GF-D8 (cell line): ENCODE data around the gene ALG9.
A peak's percentile ranks its signal among the peaks of the same experiment; 100 is the strongest.

Experiments
- DNase-seq: peaks from one replicate; lab custom pipeline; 2025; lab: John Stamatoyannopoulos, UW

ALG9 gene

GRCh38 chr11:111882202-111882601, 10.8 kb upstream of the ALG9 start:
- DNase-seq: no peak

DNA sequence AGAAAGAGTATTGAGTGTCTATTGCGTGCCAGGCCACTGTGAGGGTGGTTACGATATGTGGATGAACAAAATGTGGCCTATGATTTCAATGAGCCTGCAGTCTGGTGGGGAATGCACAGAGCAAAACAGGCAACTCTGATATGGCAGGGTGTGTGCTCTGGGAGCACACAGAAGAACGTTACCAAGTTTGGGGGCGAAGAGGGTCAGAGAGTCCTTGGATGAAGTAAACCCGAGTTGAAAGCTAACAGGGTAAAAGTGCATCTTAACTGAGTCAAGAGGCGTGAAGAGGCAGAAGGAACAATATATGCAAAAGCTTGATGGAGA, 8.2 kb upstream of the ALG9 start:
- DNase-seq: no peak

DNA sequence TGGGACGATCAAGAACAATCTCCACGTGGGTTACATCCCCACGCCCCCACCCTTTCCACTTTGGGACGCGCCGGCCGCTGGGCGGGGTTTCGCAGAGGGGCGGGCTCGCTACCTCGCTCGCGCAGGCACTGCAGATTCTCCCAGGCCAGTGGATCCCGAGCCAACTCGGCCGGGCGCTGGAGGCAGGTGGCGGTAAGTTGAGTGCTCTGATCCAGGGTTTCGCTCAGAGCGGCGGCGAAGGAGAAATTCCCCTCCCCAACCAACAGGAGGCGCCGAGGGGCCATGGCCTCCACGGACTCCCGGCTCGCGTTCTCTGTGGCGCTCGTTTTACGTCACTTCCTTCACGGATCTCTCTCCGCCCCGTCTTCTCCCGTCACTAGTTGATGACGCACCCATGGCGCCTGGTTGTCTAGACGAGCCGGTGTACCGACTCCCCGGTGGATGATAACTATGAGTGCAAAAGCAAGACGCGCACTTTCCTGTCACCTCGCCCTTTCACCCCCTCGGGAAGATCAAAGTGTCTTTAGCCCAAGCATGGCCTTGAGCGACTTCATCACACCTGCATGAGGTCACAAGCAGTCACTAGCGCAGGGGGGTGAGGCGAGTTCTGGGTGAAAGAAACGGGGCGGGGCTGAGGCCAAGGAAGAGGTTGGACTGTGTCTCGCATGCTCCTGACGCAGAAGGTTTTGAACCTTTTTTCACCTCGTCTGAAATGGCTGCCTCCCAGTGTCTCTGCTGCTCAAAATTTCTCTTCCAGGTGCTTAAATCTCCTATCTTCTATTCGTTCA, 7.7 kb upstream of the ALG9 start, which contains the start of the genes CFAP68 and FDXACB1:
Gene CFAP68 (plus strand): TSS at position 693 of the 788 bp plus-strand sequence. CDS start 20 bp downstream, at position 713.
Gene FDXACB1 (minus strand): TSS at position 317 of the 788 bp plus-strand sequence. CDS start 33 bp downstream, at position 284.
- peak; percentile 100 for DNase-seq

DNA sequence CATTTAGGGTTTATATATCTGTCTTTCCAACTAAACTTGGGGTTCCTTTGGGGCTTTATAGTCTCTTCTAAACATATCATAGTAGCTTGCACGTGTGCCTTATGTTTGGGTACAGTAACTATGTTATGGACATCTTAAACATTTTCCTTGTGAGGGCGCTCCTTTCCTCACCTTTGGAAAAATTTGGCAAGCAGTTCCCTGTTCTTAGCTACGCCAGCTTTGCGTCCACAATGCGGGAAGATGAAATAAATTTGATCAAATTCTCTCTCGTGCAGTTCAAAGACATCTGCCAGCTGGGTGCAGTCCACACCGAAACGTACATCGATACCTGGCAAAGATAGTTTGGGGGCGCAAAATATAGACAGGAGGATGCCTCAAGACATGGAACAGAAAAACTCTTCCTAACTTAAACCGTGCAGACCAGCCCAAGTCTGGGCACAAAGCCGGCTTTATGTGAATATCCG, 7.0 kb upstream of the ALG9 start:
- DNase-seq: no peak

DNA sequence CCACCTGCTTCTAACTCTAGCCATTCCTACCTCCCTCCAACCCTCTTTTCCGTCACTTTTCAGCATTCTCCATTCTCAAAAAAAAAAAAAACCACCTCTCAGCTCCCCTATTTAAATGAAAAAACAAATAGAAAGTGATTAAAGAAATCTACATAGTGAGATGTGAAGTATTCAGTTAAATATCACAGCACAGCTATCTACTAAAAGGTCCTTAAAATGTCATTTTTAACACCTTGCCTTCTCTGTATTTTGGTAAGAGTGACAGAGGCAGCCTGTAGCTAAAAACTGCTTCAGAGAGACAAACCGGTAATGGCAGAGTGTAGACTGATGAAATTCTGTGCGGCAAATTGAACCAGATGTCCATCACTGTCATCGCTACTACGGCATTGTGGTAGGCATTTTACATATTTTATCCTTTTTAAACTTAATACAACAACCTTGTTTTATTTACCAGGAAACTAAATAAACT, 346 bp upstream of the ALG9 start:
- no peak for DNase-seq

DNA sequence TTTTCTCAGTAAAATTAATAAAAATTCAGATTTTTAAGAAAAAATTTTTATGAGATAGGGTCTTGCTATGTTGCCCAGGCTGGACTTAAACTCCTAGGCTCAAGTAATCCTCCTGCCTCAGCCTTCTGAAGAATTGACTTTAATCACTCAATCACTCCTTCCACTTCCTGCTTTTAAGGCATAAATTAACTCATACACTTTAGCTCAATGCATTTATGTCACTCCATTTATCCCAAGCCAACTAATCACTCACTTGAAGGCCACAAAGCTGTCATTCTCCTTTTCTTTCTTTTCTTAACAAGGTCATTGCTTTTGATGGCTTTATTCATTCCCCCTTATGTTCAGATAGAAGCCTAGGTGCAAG, 877 bp downstream of the ALG9 start:
- DNase-seq: peak; percentile 73

DNA sequence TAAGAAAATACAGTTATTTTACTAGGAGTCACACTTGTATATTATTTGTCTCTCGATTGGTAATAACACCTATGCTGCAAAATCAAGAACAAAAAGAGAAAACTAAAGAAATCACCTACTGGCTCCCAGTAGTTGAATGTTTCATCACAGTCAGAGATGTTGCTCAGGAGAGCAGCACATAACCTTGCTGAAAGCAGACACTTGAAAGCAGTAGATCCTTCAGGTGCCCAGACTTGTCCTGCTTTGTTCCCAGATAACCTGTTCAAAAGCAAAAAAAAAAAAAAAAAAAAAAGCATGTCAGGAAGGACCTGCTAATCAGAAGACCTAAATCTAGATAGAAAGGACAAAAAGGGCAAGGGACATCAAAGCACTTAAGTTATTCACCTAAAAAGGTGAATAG, 1.3 kb downstream of the ALG9 start:
- no peak for DNase-seq

- no peak for DNase-seq
These were observed 11.1 kb downstream of the ALG9 start for GRCh38 chr11:111860257-111860656.

- no peak for DNase-seq
These were observed 15.9 kb downstream of the ALG9 start for GRCh38 chr11:111855506-111855905.

- DNase-seq: no peak
These were observed 19.3 kb downstream of the ALG9 start for GRCh38 chr11:111852103-111852502.

GRCh38 chr11:111851636-111852035, 19.7 kb downstream of the ALG9 start:
- DNase-seq: no peak

GRCh38 chr11:111851067-111851466, 20.3 kb downstream of the ALG9 start:
- no peak for DNase-seq

DNA sequence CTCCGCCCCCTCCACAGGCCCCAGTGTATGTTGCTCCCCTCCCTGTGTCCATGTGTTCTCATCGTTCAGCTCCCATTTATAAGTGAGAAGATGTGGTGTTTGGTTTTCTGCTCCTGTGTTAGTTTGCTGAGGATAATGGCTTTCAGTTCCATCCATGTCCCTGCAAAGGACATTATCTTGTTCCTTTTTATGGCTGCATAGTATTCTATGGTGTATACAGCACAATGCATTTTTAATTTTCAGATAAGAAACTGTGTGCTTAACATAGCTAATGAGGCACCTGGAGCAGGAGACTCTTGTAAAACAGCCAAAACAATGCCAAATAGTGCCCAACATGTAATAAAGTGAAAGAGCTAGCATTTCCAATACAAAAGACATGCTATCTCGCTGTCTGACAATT, 21.8 kb downstream of the ALG9 start:
- no peak for DNase-seq

DNA sequence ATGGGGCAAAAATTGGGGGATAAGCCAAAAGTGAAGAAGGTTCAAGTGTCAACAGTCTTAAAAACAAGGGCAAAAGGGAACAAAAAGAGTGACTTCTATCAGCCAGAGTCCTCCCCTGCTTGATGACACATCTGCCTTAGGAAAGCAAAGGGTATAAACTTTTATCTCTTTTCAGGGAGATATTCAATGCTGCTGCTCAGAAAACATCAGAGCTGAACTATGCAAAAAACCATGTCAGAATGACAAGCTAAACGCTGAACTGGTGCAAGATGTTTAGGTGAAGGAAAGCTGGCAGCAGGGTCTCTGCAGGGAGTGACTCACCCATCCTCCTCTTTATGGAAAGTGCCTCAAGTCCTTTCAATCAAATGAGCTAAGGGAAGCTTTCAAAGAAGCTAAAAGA, 24.7 kb downstream of the ALG9 start:
- no peak for DNase-seq

- DNase-seq: no peak
These were observed 25.3 kb downstream of the ALG9 start for GRCh38 chr11:111846063-111846462.

GRCh38 chr11:111845276-111846028, 25.9 kb downstream of the ALG9 start:
- DNase-seq: peak; percentile 94

- DNase-seq: no peak
These were observed 27.7 kb downstream of the ALG9 start for GRCh38 chr11:111843661-111844060.

DNA sequence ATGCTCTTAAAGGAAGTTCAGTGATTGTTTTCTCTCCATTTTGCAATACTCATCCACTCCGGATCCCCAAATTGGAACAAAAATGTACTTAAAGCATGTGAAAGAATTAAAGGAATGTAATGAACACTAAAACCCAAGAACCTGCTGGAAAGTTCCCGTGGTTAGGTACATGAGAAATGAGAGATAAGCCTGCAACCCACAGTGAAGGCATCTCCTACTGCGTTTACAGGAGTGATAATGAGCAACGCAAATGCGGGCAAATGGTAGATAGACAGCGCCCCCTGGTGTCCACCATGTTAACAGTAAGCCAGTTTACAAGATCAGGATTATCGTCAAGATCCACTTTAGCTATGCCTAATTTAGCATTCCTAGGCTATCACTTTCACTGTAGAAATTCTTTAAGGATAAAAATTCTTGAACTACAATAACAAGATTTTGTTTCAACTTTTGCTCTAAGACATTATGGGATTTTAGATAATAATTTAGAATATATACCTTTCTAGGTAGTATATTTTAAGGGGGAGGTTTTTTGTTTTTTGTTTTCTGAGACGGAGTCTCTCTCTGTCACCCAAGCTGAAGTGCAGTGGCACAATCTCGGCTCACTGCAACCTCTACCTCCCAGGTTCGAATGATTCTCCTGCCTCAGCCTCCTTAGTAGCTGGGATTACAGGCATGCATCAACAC, 29.9 kb downstream of the ALG9 start:
- peak; percentile 87 for DNase-seq

GRCh38 chr11:111840143-111840542, 31.2 kb downstream of the ALG9 start:
- DNase-seq: no peak

DNA sequence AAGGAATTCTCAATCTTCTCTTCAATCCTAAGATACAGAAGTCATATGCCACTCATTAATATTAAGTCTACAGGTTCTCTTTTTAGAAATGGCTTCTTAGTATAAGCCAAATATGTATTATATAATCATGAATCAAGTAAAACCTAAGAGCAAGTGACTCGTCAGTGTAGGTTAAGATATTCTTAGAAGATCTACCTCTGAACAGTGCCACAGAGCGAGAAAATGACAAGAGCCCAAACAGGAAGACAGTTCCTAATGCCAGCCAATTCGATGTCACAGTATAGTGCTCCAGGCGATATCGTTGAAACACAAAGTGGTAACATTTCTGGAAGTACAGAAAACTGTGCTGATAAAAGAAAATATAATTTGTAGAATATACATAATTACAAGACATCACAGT, 33.3 kb downstream of the ALG9 start:
- DNase-seq: no peak

- DNase-seq: no peak
These were observed 34.0 kb downstream of the ALG9 start for GRCh38 chr11:111837366-111837891.

- no peak for DNase-seq
These were observed 34.7 kb downstream of the ALG9 start for GRCh38 chr11:111836721-111837120.
